NCI-H2107 (cell line): ENCODE data around the gene SRD5A1.
A peak's percentile ranks its signal among the peaks of the same experiment; 100 is the strongest.

Experiments
- DNase-seq: peaks from one replicate; lab custom pipeline; 2025; lab: John Stamatoyannopoulos, UW

Gene SRD5A1, protein sequence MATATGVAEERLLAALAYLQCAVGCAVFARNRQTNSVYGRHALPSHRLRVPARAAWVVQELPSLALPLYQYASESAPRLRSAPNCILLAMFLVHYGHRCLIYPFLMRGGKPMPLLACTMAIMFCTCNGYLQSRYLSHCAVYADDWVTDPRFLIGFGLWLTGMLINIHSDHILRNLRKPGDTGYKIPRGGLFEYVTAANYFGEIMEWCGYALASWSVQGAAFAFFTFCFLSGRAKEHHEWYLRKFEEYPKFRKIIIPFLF

GRCh38 chr5:6632888-6633468 is at the start of gene SRD5A1, which contains the start of gene NSUN2:
SRD5A1 (plus strand) TSS chr5:6633440; CDS start chr5:6633577, 137 bp downstream.
NSUN2 (minus strand) TSS chr5:6633044; CDS start chr5:6632979, 65 bp downstream.
- peak; percentile 88 for DNase-seq

- DNase-seq = no peak
Observed at GRCh38 chr5:6584101-6584645, 49.1 kb upstream of the SRD5A1 start.

DNA sequence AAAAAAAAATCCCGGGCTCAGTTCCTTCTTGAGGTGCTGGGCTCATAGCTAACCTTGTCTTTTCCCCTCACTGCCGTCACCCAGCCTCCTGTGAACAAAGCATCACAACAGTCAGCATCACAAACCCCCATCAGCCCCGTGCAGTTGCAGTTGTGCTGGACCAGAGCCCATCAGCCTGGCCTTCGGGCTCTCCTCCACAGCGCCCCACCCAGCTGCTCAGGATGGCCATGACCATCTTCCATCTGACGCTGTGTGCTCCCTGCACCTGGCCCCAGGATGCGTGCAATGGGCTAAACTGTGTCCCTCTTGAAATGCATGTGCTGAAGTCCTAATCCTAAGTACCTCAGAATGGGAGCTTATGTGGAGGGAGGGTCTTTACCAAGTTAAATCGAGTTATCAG is 48.5 kb upstream of the SRD5A1 start:
- no peak for DNase-seq

DNA sequence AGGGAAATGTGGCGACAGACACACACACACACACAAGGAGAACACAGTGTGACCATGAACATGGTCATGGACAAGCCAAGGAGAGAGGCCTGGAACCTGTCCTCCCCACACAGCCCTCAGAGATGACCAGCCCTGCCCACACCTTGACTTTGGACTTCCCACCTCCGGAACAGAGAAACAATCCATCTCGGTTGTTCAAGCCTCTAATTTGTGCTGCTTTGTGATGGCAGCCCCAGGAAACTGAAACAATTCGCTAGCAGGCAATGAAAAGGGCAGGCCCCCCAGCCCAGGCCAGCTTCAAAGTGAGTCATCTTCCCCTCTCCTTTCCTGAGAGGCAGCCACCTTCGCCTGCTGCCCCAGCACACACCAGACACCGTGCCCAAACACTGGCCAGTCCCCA is 48.1 kb upstream of the SRD5A1 start:
- DNase-seq = no peak

- DNase-seq = no peak
Observed at GRCh38 chr5:6585939-6586646, 47.1 kb upstream of the SRD5A1 start.

DNA sequence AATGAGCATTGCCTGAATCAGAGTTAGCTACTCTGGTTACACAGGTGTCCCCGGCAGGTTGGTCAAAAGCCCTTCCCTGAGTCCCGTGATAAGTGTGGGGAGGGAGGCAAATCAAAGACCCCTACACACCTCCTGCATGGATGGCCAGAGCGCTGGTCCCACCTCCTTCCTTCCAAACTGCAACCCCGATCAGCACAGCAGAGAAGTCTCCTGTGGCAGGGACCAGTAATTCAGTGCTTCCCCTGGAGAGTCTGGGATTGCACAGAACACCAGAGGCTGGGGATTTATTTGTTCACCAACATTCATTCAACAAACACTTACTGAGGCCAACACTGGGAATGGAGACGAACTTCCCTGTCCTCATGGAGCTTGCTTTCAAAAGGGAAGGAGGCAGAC is 46.6 kb upstream of the SRD5A1 start:
- DNase-seq = no peak

DNA sequence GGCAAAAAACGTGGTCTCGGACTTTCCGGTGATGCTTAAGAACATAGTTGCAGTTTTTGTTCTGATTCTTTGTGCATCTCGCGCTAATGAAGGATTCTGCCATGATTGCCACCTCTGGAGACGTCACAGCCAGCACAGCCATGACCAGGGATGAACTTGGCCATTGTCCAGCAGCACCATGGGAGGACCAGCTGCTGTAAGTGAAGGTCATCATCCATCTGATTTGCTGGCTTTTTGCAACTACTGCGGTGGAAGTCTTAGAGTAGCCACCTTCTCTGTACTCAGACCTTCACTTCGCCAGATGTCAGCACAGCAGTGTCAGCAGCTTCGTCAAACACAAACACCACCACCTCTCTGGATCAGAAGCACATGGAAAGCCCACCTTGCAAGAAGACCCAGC is 46.1 kb upstream of the SRD5A1 start:
- DNase-seq = no peak

DNA sequence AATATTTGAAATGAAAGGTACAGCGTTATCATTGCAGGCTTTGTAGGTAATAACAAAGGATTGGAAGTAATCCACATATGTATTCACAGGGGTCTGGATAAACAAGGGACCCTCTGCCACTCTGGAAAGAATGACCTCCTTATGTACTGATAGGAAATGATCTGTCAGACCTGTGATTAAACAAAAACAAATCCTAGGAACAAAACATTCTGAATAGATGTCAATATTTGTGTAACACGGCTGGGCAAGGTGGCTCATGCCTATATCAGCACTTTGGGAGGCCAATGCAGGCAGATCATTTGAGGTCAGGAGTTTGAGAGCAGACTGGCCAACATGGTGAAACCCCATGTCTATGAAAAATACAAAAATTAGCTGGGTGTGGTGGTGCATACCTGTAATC is 42.7 kb upstream of the SRD5A1 start:
- DNase-seq = no peak

DNA sequence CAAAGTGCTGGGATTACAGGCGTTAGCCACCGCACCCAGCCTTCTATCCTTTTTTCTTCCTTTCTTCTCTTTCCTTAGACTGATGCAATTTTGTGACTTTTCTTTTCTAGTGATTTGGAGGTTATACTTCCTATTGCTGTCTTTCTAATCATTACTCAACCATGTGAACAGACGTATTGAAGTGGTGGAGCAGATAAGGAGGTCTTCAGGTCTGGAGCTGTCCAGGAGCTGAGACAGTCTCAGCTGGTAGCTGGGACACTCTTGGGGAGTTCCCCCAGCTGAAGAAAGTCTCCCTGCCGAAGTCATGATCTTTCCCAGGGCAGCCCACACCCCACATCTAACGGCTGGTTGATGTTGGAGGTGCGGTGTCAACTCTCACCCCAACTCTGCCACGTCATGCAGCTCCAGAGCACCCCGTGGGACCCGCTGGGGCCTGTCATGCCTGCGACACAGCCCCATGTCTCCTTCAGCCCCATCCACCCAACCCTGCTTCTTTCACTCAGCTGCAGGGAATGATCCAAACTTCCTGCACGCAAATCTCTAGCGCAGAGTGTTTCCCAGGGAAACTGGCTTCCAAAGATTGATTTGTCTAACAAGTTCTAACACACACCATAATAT is 41.5 kb upstream of the SRD5A1 start:
- no peak for DNase-seq

DNA sequence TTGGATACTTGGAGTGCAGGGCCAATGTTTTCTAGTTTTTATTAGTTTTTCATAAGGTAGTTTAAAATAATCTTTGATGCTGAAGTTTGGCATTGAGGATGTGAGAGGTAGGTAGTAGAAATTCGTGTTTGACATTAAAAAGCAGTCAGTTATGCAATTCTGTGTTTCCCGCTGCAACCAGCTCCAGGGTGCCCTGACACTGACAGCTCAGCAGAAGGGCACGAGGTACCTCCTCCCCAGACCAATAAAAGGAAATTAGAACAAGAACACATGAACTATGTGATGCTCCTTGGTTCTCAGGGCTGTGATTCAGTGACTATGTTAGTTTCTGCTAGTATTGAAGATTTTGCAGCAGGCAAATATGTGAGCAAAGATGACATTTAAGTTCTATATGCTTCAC is 40.6 kb upstream of the SRD5A1 start:
- DNase-seq = no peak

DNA sequence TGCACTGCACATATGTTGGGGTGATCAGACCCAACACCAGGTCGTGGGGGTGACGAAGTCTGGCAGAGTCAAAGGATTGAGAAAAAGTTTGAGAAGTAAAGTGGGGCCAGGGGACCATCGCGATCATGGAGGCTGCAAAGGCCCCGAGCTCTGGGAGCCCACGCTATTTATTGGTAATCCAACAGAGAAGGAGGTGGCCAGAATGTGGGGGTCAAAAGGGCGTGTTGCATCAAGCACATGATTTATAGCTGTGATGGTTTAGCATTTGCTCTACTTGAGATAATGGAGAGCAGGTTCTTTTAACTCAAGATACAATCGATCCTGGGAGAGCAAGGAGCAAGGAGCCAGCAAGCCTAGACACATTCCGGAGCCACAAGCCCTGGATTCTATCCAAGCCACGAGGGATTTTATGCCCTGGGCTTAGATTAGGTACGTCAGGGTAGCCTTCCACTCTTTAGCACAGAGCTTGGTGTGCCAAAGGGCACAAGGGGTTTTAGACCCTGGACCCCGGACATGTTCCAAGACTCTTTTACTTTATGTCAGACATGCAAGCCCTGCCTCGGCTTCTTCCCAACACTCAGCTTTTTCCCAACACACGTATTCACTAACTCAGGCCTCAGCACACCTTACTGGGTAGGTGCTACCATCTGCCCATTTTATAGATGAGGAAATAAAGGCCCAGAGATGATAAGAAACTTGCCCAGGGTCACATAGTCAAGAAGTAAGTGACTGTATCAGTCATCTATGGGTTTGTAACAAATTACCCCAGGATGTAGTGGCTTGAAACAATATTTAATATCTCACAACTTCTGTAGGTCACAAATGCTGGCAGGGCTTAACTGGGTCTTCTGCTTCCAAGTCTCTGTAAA is 39.9 kb upstream of the SRD5A1 start:
- no peak for DNase-seq

DNA sequence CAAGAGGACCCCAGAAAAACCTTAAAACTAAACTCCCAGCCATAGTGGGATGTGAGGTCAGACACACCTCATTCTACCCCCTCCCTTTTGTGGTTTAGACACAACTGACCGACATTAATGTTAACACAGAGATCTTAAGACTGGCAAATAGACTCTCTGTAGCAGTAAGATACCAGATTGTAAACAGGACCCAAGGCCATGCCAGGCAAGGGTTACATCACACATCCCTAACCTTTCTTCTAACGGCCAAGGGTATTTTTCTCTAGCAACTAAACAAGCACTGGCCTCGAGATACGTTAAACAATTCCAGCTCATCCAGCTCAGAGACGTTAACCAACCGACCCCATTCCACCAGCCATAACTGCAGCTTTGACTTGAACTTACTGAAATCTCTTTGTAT is 39.2 kb upstream of the SRD5A1 start:
- no peak for DNase-seq

- DNase-seq = no peak
Observed at GRCh38 chr5:6595405-6595804, 37.8 kb upstream of the SRD5A1 start.

DNA sequence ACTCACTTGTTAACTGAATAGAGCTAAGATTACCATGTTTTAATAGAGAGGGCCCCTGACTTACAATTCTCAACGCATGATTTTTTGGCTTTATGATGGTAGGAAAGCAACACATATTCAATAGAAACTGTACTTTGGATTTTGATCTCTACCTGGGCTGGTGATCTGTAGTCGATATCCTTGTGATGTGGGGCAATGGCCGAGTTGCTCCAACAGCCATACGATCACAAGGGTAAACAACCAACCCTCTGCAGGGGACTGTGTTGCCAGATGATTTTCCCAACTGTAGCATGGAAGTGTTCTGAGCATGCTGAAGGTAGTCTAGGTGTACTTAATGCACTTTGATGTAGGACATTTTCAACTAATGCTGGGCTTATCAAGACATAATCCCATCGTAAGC is 36.9 kb upstream of the SRD5A1 start:
- no peak for DNase-seq

DNA sequence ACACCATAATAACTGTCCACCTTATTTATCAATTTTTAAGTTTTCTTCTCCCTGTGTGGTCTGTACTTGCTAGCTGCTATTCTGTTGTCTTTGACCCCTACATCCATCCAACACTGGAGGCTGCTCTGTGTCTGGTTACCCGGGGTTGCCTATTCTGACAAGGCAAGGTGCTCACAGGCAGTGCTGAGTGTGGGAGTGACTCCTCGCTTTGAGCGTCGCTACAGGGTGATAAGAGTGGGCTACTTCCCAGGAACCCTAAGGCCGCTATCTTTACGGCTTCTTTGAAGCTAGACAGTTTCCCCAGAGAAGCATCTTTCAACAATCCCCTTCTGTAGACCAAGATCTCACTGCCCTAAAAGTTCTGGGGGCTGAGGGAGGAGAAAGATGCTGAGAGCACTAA is 35.7 kb upstream of the SRD5A1 start:
- no peak for DNase-seq

GRCh38 chr5:6598351-6598900 is 34.8 kb upstream of the SRD5A1 start:
- no peak for DNase-seq

- DNase-seq = no peak
Observed at GRCh38 chr5:6599739-6600138, 33.5 kb upstream of the SRD5A1 start.

- no peak for DNase-seq
Observed at GRCh38 chr5:6601271-6601670, 32.0 kb upstream of the SRD5A1 start.

DNA sequence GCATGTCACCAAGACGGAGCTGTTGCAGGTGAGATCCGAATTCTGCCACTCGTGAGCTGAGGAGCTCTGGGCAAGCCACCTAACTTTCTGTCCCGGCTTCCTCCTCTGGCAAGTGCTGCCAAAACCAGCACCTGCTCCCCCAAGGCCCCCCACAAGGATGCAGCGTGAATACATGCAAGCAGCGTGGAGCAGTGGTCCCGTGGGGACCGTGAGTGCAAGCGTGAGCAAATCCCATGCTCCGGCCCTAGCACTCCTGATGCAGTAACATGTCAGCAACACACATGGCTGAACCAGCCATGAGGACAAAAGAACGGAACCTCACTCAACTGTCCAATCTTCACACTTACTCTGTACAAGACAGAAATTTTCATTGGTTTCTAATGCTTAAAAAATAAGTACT is 31.4 kb upstream of the SRD5A1 start:
- DNase-seq = no peak

DNA sequence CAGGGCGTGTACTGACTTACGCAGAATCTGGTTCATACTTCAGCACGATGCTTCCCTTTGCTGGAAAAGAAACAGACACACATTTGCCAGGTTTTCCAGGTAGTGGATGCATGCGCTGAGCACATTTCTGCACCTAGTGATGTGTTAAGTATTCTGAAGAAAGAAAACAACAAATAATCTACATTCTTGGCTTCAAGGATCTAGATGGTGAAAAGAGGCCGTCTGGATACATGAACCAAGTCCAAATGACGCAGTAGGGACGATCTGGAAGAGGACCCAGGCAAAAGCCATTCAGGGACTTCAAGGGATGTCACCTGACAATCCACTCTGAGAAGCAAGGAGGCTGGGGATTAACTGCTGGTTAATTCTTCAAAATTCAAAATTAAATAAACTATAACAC is 30.8 kb upstream of the SRD5A1 start:
- DNase-seq = no peak

- no peak for DNase-seq
Observed at GRCh38 chr5:6603643-6604042, 29.6 kb upstream of the SRD5A1 start.
